ENCODE data around the gene GPC3.

The GPC3 gene

GRCh38 chrX:133884430-133885394, 100.7 kb downstream of the GPC3 start:
- DNase-seq (ENCODE audit: low read depth): no peak

- no peak for DNase-seq (ENCODE audit: low read depth)
Measured at GRCh38 chrX:133881893-133882292, 103.5 kb downstream of the GPC3 start.

GRCh38 chrX:133881007-133881406, 104.4 kb downstream of the GPC3 start:
- no peak for DNase-seq (ENCODE audit: low read depth)

GRCh38 chrX:133880032-133880443, 105.4 kb downstream of the GPC3 start:
- no peak for DNase-seq (ENCODE audit: low read depth)

- no peak for DNase-seq (ENCODE audit: low read depth)
Measured at GRCh38 chrX:133878710-133879109, 106.7 kb downstream of the GPC3 start.

DNA sequence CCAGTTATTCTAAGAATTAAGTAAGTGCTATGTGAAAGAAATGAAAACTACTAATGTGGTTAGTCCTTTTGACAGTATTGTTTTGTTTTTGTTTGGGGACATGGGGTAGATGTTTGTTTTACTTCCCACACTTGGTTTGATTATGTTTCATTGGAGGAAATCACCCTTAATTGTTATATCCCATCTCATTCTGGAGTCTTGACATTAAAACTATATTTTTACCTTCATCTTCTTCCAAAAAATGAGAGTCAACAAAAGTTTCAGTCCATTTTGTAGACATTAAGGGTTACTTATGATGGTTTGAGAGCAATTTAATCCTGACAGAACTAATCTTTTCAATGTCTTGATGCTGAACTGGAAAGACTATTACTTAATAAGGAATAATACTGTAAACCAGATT, 108.7 kb downstream of the GPC3 start:
- DNase-seq (ENCODE audit: low read depth): no peak

DNA sequence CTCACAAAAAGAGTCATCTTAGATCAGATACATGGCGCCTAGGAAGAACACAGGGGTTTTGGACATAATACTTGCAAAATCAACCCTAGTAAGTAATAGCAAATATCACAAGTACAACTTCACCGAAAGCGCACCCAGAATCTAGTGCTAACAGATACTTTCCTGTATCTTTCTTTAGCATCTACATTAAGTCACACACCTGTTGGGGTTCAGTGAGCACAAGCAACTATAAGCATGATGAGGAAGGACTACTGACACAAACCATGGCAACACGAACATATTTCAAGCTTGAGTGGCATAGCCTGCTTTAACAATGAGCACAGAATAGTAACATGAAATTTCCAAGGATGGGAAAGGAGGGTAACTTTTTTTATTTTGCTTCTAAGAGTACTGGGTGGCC, 116.1 kb downstream of the GPC3 start:
- no peak for DNase-seq (ENCODE audit: low read depth)

- no peak for DNase-seq (ENCODE audit: low read depth)
Measured at GRCh38 chrX:133868682-133869081, 116.7 kb downstream of the GPC3 start.

- no peak for DNase-seq (ENCODE audit: low read depth)
Measured at GRCh38 chrX:133868250-133868649, 117.1 kb downstream of the GPC3 start.

DNA sequence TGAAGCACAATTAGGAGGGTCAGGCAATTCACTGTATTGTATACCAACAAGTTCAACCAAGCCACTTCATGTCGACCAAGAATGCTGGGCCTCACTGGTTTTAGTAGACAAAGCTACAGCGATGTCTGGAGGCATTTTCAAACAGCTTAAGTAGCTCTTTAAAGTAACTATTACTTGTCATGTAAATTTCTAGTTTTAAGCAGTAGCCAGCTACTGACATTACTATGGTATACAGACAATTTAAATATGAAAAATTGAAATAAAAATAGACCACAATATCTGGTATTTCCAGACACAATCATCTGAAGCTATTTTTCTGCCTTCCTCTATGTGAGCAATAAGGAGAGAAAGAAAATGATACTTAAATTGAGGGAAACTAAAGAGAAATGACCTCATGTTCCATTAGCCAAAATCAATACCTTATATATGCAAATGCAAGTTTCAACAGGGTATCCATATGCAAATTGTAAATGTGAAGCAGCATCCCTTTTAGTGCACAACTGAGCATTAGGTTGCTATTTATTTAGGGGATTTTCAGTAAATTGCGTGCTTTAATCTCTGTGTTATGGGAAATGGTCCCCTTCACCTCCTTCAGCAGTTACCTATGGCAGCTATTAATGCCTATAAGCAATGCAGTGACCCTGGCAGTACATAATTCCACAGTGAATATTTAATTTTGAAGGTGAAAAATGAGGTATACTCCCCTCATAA, 119.5 kb downstream of the GPC3 start:
- no peak for DNase-seq (ENCODE audit: low read depth)

- DNase-seq (ENCODE audit: low read depth): no peak
Measured at GRCh38 chrX:133864236-133864635, 121.2 kb downstream of the GPC3 start.

DNA sequence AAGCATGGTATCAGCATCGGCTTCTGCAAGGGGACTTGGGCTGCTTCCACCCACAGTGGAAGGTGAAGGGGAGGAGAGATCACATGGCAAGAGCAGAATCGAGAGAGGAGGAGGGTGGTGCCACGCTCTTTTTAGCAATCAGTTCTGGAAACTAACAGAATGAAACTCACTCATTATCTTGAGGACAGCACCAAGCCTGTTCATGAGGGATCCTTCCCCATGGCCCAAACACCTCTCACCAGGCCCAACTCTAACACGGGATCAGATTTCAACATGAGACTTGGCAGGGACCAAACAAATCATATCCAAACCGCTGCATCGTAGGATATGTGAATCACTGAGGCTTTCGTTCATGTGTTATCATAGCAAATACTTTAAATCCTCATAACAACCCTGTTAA, 125.5 kb downstream of the GPC3 start:
- DNase-seq (ENCODE audit: low read depth): no peak

GRCh38 chrX:133859336-133859735, 126.1 kb downstream of the GPC3 start:
- no peak for DNase-seq (ENCODE audit: low read depth)

GRCh38 chrX:133857640-133858269, 127.6 kb downstream of the GPC3 start:
- DNase-seq (ENCODE audit: low read depth): no peak

GRCh38 chrX:133856819-133857218, 128.6 kb downstream of the GPC3 start:
- DNase-seq (ENCODE audit: low read depth): no peak

- DNase-seq (ENCODE audit: low read depth): no peak
Measured at GRCh38 chrX:133854290-133854689, 131.1 kb downstream of the GPC3 start.

GRCh38 chrX:133852837-133853356, 132.5 kb downstream of the GPC3 start:
- DNase-seq (ENCODE audit: low read depth): no peak

- DNase-seq (ENCODE audit: low read depth): no peak
Measured at GRCh38 chrX:133852401-133852800, 133.0 kb downstream of the GPC3 start.

DNA sequence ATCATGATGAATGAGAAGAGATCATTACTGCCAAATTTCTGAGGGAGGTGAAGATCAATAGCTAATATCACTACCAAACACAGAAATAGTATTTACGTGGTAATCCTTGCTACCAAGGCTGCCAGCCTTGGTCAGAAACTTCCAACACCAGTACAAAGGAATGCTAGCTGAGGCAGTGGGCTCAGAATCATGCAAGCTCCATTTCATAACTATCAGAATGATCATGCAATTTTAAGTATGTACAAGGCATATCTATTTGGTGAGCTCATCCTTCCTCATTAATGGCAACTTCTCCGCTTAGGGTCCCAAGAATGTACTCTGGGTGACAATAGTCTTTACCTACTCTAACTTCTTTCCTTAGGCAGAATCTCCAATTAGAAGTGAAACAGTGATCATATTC, 135.0 kb downstream of the GPC3 start:
- no peak for DNase-seq (ENCODE audit: low read depth)

GRCh38 chrX:133849676-133850075, 135.7 kb downstream of the GPC3 start:
- DNase-seq (ENCODE audit: low read depth): no peak

DNA sequence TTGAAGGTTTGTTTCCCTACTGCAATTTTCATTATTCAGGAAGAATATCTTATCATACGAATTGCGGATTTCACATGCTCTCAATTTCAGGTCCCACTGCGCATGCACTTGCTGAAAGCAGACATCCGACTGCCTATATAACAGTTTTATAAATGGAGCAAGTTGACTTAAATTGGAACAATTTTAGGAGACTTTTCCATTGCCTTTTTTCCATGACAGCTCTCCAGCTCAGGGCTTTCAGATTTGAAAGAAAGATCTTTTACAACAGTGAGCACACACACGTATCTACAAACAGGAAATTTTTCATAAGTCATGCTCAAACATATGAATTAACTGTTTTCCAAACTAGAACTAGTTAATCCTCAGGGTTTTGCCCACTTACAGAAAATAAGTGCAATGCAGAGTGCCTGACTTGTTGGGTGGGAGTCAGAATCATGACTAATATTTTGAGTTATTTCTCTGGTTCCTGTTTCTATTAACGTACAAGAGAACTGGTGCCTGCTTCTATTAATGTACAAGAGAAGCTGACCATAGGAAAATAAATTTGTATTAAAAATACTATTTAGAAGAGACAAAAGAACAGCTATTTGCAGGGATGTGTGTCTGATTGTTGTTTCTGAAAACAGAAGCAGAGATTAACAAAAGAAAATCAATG, 137.9 kb downstream of the GPC3 start:
- no peak for DNase-seq (ENCODE audit: low read depth)

GRCh38 chrX:133846311-133846710, 139.1 kb downstream of the GPC3 start:
- no peak for DNase-seq (ENCODE audit: low read depth)

Measured in activated T-helper 1 cell treated with Interleukin-2 at 50 U/mL for 16 hours (primary cell).